Transverse colon (tissue), 4 donors: Measurements from ENCODE around the gene PIK3C2G.

ENCODE experiments used
- EP300 ChIP-seq: sonication (generic); formaldehyde crosslinking; IDR thresholded peaks from one replicate; pipeline ENCODE4 v1.6.1; 2017; ENCODE audit warnings: antibody characterized with exemption, low read depth
- POLR2A ChIP-seq: fragments of 450-650 bp; IDR thresholded peaks from one replicate; pipeline ENCODE4 v1.6.1; 2016; ENCODE audit warnings: antibody characterized with exemption, mild to moderate bottlenecking, moderate library complexity
- POLR2AphosphoS5 ChIP-seq, 3 donors: sonication (generic); formaldehyde crosslinking; IDR thresholded peaks; one replicate each; pipeline ENCODE4 v1.6.1; 2016; ENCODE audit warnings: antibody characterized with exemption in 3 of 3
- TF ChIP-seq, protein P1 (sequence below), 5 experiments: fragments of 200-600 bp in 3 of 5; fragments of 450-650 bp in 2 of 5; sonication (generic) in 3 of 5; IDR thresholded peaks; 1 replicate in 2 of 5; 2 replicates in 3 of 5; pipeline ENCODE4 v1.5.1; 2016 to 2017; ENCODE audit warnings: antibody characterized with exemption in 5 of 5, inconsistent platforms in 3 of 5, mild to moderate bottlenecking in 2 of 5, moderate library complexity in 1 of 5

DNA sequence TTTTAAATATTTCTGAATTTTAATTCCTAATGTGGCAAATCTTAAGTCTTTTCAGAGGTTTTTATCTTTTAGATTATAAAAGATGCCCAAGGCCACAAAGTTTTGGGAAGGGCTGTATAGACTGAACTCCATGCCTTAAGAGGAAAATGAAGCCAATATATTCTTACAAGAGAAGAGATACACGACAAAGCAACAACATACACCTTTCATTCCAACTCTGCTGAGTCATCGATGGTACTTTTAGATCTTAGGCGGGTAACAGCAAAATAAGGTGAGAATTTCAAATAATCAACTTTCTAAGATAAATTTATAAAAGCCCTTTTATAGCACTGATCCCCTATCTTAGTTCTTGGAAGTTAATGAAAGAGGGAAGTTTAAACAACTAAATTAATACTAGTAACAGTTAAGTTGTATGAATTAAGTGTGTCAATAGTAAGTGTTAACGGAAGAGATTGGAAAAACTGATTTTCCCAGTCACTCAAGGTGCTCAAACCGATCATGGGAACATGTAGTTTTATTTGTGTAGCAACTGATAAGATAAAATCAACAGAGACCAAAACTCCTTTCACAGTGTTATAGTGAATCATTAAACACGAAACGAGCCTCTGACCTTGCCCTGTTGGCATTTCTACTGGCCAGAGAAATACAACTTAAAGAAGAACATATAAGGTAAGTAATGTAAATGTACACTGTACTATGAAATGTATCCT, 18.8 kb upstream of the PIK3C2G start:
- TF ChIP-seq, protein P1, sequence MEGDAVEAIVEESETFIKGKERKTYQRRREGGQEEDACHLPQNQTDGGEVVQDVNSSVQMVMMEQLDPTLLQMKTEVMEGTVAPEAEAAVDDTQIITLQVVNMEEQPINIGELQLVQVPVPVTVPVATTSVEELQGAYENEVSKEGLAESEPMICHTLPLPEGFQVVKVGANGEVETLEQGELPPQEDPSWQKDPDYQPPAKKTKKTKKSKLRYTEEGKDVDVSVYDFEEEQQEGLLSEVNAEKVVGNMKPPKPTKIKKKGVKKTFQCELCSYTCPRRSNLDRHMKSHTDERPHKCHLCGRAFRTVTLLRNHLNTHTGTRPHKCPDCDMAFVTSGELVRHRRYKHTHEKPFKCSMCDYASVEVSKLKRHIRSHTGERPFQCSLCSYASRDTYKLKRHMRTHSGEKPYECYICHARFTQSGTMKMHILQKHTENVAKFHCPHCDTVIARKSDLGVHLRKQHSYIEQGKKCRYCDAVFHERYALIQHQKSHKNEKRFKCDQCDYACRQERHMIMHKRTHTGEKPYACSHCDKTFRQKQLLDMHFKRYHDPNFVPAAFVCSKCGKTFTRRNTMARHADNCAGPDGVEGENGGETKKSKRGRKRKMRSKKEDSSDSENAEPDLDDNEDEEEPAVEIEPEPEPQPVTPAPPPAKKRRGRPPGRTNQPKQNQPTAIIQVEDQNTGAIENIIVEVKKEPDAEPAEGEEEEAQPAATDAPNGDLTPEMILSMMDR (IDR thresholded peaks at IDR 0.05) = no peak
- TF ChIP-seq POLR2AphosphoS5 (IDR thresholded peaks at IDR 0.05) (no peak), POLR2A (no peak), EP300 (no peak)
